ENCODE results near the gene FBL.

FBL gene

GRCh38 chr19:39840492-39840891 lies 5.7 kb downstream of the FBL start:
- DNase-seq, result no peak

DNA sequence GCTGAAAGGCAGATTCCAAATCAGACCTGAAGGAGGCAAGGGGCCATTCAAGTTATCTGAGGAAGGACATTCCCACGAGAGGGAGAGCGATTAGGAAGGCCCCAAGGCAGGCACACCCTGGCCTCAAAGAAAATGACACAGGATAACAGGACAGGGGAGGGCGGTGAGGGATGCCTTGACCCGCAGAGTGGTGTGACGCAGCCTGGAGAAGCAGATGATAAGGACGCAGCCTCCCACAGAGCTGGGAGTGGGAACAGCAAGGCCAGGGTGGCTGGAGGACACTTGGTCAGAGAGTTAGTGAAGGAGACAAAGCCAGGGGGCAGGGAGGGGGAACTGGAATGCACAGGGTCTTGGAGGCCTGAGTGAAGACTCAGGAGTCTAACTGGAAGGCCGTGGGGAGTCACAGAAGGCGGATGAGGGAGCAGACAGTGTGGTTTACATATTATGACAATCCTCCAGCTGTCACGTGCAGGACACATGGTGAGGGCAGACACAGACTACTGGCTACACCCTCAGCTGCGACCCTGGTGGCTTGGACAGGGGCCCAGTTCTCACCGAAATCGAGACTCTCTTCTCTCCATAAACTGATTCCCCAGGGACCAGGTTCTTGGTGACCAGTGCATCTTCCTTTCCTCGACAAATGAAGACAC lies 6.4 kb downstream of the FBL start:
- no peak for DNase-seq

GRCh38 chr19:39838569-39838968 lies 7.6 kb downstream of the FBL start:
- no peak for DNase-seq

GRCh38 chr19:39837978-39838377 lies 8.2 kb downstream of the FBL start:
- no peak for DNase-seq

DNA sequence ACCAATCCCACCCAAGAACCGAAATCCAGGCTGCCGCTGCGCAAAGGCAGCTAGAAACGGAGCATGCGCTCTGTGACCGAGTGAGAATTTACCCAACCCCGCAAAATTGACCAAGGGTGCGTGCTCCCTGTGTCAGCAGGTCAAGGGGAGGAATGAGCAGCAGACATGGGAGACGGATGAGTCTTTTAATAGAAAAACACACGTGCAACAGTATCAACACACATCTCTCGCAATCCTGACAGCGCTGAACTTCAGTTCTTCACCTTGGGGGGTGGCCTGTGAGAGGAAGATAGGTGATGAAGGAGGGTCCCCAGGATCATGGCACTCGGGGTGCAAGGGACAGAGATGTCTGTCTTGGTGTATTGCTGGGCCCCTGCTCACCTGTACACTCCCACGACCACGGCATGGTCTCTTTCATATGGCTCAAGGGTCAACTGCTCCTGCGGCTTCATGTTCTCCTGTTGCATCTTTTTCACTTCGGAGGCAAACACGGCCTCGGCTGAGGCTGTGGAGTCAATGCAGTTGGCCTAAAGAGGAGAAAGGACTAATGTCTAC lies 11.8 kb downstream of the FBL start:
- DNase-seq, result no peak

DNA sequence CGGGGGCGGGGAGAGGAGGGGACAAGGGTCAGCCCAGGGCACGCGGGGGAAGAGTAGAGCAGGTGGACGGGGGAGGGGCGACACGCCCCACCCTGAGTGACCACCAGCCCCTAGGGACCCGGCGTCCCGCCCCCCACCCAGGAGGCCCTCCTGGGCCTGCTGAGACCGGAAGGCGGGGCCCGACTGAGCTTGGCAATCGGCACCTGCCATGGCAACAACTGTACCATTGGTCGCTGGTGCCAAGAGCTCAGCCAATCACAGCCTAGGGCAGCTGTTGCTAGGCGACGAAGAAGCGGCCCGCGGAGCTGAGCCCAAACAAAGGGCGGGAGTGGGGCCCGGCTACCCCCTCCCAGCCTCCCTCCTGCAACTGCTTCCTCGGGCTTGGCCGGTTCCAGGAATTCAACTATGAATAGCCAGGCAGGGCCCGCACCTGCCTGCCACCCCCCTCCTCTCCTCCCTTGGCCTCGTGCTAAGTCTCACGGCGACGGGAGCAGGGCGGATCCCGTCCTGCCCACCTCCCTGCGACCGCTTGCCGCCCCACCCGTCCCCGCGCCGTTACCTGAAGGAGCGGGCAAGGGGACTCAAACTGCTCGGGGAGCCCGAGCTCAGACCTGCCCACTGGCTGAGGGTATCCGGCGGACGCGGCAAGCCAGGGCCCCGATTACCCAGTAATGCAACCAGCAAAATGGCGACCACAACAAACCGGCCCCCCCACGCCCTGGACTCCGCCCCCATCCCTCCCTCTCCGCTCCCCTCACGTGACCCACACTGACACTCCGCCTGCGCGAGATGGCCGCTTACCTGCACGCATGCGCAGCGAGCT lies 12.5 kb downstream of the FBL start, which contains the start of gene DYRK1B:
DYRK1B (minus strand) TSS at position 699 of the 823 bp plus-strand sequence. CDS start 2,295 bp downstream, outside the sequence.
- peak; percentile 96 for DNase-seq

DNA sequence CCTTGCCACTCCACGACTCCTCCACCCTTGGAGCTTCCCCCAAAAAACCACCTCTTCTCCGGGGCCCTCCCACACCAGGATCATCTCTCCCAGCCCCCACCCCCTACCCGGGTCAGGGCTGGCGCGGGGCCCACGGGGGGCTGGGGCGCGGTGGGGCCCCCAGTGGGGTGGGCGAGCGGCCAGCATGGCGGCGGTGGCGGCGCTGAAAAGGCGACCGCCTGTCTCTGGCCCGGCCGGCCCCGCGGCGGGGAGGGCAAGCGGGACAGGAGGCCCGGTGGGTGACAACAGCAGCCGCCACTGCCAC lies 13.1 kb downstream of the FBL start:
- no peak for DNase-seq

DNA sequence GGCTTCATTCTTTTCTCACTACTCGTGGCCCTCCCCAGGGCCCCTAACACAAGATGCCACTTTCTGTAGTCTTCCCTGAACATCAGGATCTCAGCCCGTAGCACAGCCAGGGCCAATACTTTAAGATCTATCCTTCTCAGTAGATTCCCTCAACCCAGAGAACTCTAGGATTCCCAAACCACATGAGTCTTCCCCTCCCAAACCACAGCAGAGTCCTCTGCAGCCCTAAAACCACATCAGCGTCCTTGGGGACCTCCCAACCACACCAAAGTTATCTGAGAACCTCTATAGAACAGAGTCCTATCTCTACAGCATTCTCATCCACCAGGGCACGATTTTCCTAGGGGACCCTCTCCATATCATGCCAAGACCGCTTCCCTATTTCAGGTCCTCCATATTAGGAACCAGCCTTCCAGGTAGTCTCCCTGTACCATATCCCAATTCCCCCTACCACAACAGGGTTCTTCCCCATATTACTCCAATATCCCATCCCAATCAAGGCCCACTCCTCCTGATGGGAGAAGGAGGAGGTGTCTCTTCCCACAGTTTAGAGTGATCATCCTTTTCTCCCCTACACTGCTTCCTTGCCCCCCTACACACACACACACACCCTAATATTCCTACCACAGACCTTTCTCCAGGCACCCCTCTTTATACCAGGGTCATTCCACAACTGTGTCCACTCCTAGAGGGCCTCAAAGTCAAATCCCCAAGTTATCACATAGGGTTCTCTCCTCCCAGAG lies 13.7 kb downstream of the FBL start:
- no peak for DNase-seq

DNA sequence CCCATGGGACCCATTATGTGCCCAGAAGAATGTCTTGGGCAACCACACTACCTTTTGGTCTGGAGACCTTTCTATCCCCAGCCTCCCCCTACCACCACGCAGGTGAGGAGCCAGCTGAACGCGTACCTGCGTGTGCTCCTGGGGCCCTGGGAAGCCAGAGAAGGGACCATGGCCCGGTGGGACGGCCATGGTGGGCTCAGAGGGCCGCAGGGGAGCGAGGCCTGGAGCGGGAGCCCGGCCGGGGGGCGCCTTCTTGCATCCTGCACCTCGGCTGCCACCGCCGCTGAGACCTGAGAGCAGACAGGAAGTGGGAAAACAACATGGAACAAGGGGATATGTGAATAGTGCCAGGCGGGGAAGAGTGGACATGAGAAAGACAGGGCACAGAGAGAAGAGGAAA lies 14.5 kb downstream of the FBL start:
- DNase-seq, result no peak

DNA sequence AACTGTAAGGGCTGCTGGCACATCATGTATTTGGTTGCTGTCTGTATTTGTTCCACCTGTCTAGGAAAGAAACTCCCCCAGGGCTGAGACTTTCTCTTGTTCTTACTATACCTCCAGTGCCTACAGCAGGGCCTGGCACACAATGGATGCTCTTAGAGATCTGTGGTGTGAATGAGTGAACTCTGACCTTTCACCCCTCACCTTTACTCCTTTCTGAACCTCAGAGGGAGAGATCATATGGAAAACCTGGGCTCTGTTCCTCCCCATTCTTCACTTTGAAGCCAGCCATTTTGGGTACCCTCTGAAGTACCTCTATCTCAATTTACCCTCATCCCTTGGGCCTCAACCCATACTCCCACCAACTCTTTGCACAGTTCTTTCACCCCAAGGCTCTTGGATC lies 15.3 kb downstream of the FBL start:
- DNase-seq, result no peak

GRCh38 chr19:39830406-39830805 lies 15.8 kb downstream of the FBL start:
- DNase-seq, result no peak

DNA sequence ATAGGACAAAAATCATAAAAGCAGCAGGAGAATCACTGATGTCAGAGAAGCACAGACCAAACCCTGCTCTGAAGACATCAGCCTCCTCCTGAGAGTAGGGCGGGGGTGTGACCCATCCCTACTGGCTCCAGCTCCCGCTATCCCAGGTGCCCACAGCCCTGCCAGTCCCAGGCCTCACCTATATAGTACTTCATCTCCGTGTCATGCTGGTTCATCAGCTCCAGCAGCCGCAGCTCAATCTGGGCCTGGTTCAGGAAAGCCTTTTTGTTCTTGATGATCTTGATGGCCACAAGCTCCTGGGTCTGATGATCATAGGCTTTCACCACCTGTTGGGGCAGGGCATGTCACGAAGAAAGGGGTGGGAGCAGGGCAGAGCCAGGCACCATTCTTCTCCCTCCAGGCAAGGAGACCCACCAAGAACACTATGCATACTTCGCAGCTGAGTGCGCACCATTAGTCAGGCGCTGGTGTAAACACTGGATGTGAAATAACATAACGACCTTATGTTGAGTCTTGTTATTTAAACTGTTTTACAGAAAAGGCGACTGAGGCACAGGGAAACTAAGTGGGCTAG lies 16.4 kb downstream of the FBL start:
- DNase-seq, result no peak

DNA sequence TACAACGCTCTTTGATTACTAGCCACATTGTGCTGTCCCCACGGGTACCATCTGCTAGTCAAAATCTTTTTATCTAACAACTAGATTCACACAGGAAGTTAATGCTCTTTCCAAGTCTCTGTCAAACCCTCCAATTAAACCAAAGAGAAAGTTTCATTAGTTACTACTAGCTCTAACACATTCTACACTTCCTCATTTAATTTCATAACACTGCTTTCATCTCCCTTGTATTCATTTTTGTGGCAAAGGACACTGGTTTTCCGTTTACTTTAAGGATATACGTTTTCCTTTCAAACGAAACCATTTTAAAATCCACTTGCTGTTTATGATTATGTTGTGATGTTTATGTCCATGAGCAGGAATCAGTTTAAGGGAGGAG lies 17.5 kb downstream of the FBL start:
- DNase-seq, result no peak

- DNase-seq, result no peak
Observed at GRCh38 chr19:39828015-39828653, 18.0 kb downstream of the FBL start.

- DNase-seq, result no peak
Observed at GRCh38 chr19:39827216-39827615, 19.0 kb downstream of the FBL start.

- no peak for DNase-seq
Observed at GRCh38 chr19:39826311-39826945, 19.8 kb downstream of the FBL start.

DNA sequence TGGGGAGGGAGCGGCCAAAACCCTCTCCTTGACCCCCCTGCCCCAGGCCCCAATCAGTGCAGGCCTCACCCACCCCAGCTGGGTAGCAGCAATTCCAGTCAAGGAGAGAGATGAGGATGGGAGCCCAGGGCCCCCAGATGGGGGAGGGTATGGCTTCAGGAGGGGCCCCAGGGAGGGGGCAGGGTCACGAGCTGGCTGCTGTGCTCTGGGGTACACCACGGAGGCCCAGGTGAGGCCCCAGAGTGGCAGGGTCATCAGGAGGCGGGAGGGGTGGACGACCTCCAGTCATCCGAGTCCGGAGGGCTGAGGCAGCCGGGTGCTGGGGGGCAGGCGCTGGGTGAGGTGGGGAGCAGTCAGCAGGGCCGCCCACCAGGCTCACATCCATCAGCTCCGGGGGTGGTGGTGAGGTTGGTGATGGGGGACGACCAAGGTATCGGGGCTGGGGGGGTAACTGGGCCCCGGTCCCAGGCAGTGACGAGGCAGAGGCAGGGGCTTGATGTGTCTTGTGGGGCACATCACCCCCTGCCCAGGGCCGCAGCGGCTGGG lies 20.6 kb downstream of the FBL start:
- DNase-seq, result no peak

- no peak for DNase-seq
Observed at GRCh38 chr19:39825093-39825463, 21.1 kb downstream of the FBL start.

DNA sequence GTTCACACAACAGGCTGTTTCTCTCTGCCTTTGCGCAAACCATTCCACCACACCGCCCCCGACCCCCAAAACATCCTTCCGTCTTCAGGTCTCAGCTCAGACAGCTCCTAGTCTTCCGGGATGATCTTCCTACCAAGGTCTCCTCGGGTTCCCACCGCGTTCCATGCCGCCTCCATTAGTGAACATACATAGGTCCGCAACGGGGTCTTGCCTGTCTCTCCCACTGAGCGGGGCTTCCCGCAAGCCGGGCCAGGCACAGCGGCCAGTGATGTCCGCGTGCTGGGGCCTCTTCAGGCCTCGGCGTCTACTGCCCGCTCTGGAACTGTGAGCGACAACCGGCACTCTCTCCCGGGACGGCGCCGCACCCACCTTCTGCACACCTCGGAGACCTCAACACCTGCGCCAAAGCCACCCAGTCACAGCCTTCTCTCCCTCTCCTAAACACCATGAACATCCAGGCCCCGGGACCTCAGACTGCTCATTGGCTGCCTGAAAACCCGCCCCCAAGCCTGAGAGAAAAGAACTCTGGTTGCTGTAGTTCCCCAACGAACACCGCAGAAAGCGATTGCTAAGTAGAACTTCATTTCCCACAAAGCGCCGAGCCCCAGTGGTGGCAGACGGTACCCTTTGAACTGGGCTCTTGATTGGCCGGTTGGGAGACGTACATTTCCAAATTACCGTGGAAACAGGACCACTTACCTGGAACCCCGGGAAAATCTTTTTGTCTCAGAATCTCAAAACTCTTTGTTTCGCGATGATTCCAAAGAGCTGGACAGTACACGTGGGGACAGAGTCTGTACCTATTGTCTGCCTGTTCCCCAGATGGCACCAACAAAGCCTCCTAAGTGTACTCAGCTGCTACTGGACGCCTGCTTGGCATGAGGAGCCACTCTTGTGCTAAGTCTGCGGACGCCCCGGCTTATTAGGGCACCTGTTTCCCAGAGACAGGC lies 21.8 kb downstream of the FBL start:
- peak; percentile 81 for DNase-seq

DNA sequence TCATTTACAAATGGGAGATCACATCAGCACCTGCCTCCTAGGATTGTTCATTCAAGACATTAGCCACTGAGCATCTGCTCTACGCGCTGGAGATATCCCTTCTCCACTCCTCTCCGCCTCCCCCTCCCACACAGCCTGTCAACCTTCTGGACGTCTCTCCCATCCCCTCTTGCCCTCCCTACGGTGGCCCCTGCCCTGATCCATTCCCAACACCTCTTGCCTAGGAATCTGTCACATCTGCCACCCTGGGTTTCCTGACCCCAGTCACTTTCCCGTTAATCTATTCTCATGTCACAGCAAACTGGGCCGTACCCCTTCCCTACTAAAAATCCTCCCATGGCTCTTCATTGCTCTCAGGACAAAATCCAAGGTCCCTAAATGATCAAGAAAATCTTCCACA lies 22.5 kb downstream of the FBL start:
- no peak for DNase-seq

DNA sequence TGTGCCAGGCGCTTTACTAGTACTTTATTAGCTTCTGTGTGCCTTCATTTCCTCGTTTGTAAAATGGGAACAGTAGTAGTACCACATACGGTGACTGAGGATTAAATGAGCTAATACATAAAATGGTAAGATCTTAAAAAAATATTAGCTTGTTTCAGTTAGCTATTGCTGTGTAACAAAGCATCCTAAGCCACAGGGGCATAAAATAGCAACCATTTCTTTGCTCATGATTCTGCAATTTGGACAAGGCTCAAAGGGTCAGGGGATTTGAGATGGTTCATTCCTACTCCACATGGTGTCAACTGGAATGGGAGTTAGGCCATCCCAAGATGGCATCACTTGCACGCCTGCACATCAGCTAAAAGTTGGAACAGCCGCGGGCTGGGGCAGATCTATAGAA lies 25.5 kb downstream of the FBL start:
- no peak for DNase-seq

Data from activated CD8-positive, alpha-beta memory T cell treated with anti-CD3 and anti-CD28 coated beads, Interleukin-2, amount 50 U/mL, for 4 hours (primary cell).